ENCODE measurements around the gene SNAI3. TPM values are rescaled to one million over a fixed set of nuclear protein-coding genes. Genes with fewer than 3 reads are reported as not detected.

Gene SNAI3
- total RNA-seq, 1 donor from 2014 or later: 2.7 TPM

GRCh38 chr16:88688013-88688778 lies 1.9 kb upstream of the SNAI3 start:
- ChIA-PET POLR2A (interaction anchor here (0.6 to 2.5 kb wide), 5 partner anchors 12 to 1113 kb away, joined by 4 to 13 read pairs (median 8); no protein-coding TSS in a partner anchor), CTCF (interaction anchor here (3.9 kb wide), 1 partner anchor 13 kb away, joined by 17 read pairs; no protein-coding TSS in a partner anchor)
- Mint-ChIP-seq H3K9me3 (no peaks in the 10 kb centered on the region), H3K36me3 (ENCODE audit: low read depth) (no peaks in the 10 kb centered on the region), H3K4me3 (no peak overlapping the region), H3K27me3 (no peaks in the 10 kb centered on the region), H3K4me1 (peaks cover 48% of the 10 kb centered on the region), H3K27ac (no peak overlapping the region)
- no peak for ATAC-seq (ENCODE audit: low read depth)
- TF ChIP-seq CTCF (IDR thresholded peaks at IDR 0.05): no peak
- intact Hi-C loops (cut with micrococcal nuclease): loop anchor here (5.0 to 10.0 kb wide), 2 partner anchors 116 to 233 kb away; partner anchors contain the start of genes ZC3H18 and ZFPM1
- no peak for DNase-seq

GRCh38 chr16:88687676-88688012 lies 1.3 kb upstream of the SNAI3 start:
- Mint-ChIP-seq H3K36me3 (ENCODE audit: low read depth) (no peaks in the 10 kb centered on the region), H3K27ac (no peak overlapping the region), H3K4me3 (peak overlapping the region; percentile 15), H3K4me1 (peaks cover 46% of the 10 kb centered on the region), H3K27me3 (no peaks in the 10 kb centered on the region), H3K9me3 (no peaks in the 10 kb centered on the region)
- ChIA-PET CTCF (interaction anchor here (1.2 to 3.9 kb wide), 2 partner anchors 10 to 14 kb away, joined by 3 to 17 read pairs; no protein-coding TSS in a partner anchor), POLR2A (interaction anchor here (0.6 to 2.5 kb wide), 5 partner anchors 13 to 1114 kb away, joined by 4 to 13 read pairs (median 8); no protein-coding TSS in a partner anchor)
- ATAC-seq (ENCODE audit: low read depth) (no peak), DNase-seq (no peak)
- TF ChIP-seq CTCF (IDR thresholded peaks at IDR 0.05): no peak
- intact Hi-C loops (cut with micrococcal nuclease): loop anchor here (5.0 to 10.0 kb wide), 2 partner anchors 115 to 233 kb away; partner anchors contain the start of genes ZC3H18 and ZFPM1

GRCh38 chr16:88687254-88687576 lies 908 bp upstream of the SNAI3 start:
- Mint-ChIP-seq H3K9me3 (no peaks in the 10 kb centered on the region), H3K4me3 (peak overlapping the region; percentile 15), H3K4me1 (peaks cover 46% of the 10 kb centered on the region), H3K36me3 (ENCODE audit: low read depth) (no peaks in the 10 kb centered on the region), H3K27me3 (no peaks in the 10 kb centered on the region), H3K27ac (no peak overlapping the region)
- ATAC-seq (ENCODE audit: low read depth) (no peak), DNase-seq (no peak)
- CTCF ChIA-PET: interaction anchor here (1.2 to 3.9 kb wide), 2 partner anchors 11 to 14 kb away, joined by 3 to 17 read pairs; no protein-coding TSS in a partner anchor
- no peak for TF ChIP-seq CTCF (IDR thresholded peaks at IDR 0.05)
- intact Hi-C loops (cut with micrococcal nuclease): loop anchor here (5.0 to 10.0 kb wide), 2 partner anchors 115 to 232 kb away; partner anchors contain the start of genes ZC3H18 and ZFPM1
- POLR2A ChIA-PET: interaction anchor here (0.6 to 2.5 kb wide), 5 partner anchors 13 to 1114 kb away, joined by 4 to 13 read pairs (median 8); no protein-coding TSS in a partner anchor

- DNase-seq (no peak), ATAC-seq (ENCODE audit: low read depth) (peak; percentile 15)
- intact Hi-C loops (cut with micrococcal nuclease): loop anchor here (1.0 to 10.0 kb wide), 7 partner anchors 15 to 231 kb away; partner anchors contain the start of genes CTU2, CYBA, MVD and RNF166
- no peaks in the 10 kb centered on the region for H3K9me3 Mint-ChIP-seq
- H3K36me3 Mint-ChIP-seq (ENCODE audit: low read depth): no peaks in the 10 kb centered on the region
- H3K27me3 Mint-ChIP-seq: no peaks in the 10 kb centered on the region
- peaks cover 48% of the 10 kb centered on the region for H3K4me1 Mint-ChIP-seq
- no peak for TF ChIP-seq CTCF (IDR thresholded peaks at IDR 0.05)
- CTCF ChIA-PET: interaction anchor here (3.9 kb wide), 1 partner anchor 15 kb away, joined by 17 read pairs; no protein-coding TSS in a partner anchor
- POLR2A ChIA-PET: interaction anchor here (0.8 to 2.5 kb wide), 6 partner anchors 14 to 532 kb away, joined by 3 to 13 read pairs (median 3); partner anchors contain the start of gene ZNF778
- H3K27ac Mint-ChIP-seq: no peak overlapping the region
- H3K4me3 Mint-ChIP-seq: peak overlapping the region; percentile 83
Observed at GRCh38 chr16:88686062-88686438, 257 bp downstream of the SNAI3 start.
